ENCODE results near the gene RNF13. TPM values are rescaled to one million over a fixed set of nuclear protein-coding genes. Genes with fewer than 3 reads are reported as not detected.

RNF13 gene
- total RNA-seq, 1 experiment from 2014 or later: 76.9 TPM

DNA sequence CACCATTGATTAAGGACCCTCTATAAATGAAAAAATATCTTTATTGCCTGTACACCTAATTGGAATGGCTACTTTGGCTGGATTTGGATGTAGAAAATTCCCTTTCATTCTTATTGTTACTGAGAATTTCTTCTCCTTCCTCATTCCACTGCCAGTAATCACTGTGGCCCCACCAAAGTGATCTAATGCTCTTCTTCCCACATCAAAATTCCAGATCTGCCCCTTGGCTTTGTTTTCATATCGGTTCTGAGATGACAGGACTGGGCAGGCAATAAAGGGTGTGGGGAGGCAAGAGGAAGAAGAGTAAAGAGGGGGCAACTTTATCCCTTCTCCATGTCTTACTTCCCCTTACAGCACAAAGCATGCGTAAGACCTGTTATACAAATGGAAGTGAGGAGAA, 22.7 kb upstream of the RNF13 start:
- no TSS peak for BruUV-seq (replicated peaks)
- CTCF ChIA-PET: no interaction called here

GRCh38 chr3:149790698-149791097, 22.3 kb upstream of the RNF13 start:
- intact Hi-C loops (cut with micrococcal nuclease; ENCODE audit: unreplicated experiment): no loop called here
- no peak for TF ChIP-seq REST (IDR thresholded peaks at IDR 0.05; ENCODE audit: insufficient read depth in 1 of 2, low read depth in 2 of 2, low read length in 1 of 2)
- TF ChIP-seq TCF7L2 (IDR thresholded peaks at IDR 0.05; ENCODE audit: low read depth, low read length): no peak
- no peak for TF ChIP-seq POLR2AphosphoS5 (IDR thresholded peaks at IDR 0.05; ENCODE audit: low read depth, low read length)
- no peak for TF ChIP-seq SIN3A (IDR thresholded peaks at IDR 0.05; ENCODE audit: borderline replicate concordance, insufficient read depth, low read depth, low read length)
- BruUV-seq (replicated peaks): no TSS peak
- ChIA-PET CTCF (no interaction called here), POLR2A (no interaction called here)
- Histone ChIP-seq H3K4me1 (ENCODE audit: control insufficient read depth, insufficient read depth, low read length) (no peaks in the 10 kb centered on the region), H3K27ac (ENCODE audit: low read length) (no peak overlapping the region), H3K4me3 (ENCODE audit: low read depth in 2 of 2, low read length in 2 of 2) (no peak overlapping the region), H3K36me3 (ENCODE audit: control insufficient read depth, insufficient read depth, low read length) (no peaks in the 10 kb centered on the region), H3K9me3 (ENCODE audit: control insufficient read depth, insufficient read depth, low read depth, low read length) (no peaks in the 10 kb centered on the region), H3K27me3 (ENCODE audit: control insufficient read depth, insufficient read depth, low read length) (peaks cover 4% of the 10 kb centered on the region; the same call in 1 of the 2 replicates)
- ATAC-seq: no peak
- no peak for DNase-seq (ENCODE audit: low read depth, low spot score)
- in situ Hi-C loops (cut with HindIII; ENCODE audit: low pct_unique_long_range_greater_than_20kb, low sequenced_read_pairs): no loop called here

More for the DNA sequence above, 22.7 kb upstream of the RNF13 start:
- TF ChIP-seq POLR2AphosphoS5 (IDR thresholded peaks at IDR 0.05; ENCODE audit: low read depth, low read length) (no peak), REST (IDR thresholded peaks at IDR 0.05; ENCODE audit: insufficient read depth in 1 of 2, low read depth in 2 of 2, low read length in 1 of 2) (no peak), TCF7L2 (IDR thresholded peaks at IDR 0.05; ENCODE audit: low read depth, low read length) (no peak), SIN3A (IDR thresholded peaks at IDR 0.05; ENCODE audit: borderline replicate concordance, insufficient read depth, low read depth, low read length) (no peak), CTCF (IDR thresholded peaks at IDR 0.05) (no peak)
- POLR2A ChIA-PET: no interaction called here
- in situ Hi-C loops (cut with HindIII; ENCODE audit: low pct_unique_long_range_greater_than_20kb, low sequenced_read_pairs) (no loop called here), intact Hi-C loops (cut with micrococcal nuclease; ENCODE audit: unreplicated experiment) (no loop called here)
- no peaks in the 10 kb centered on the region for H3K9me3 ChIP-seq (ENCODE audit: control insufficient read depth, insufficient read depth, low read depth, low read length)
- H3K27me3 ChIP-seq (ENCODE audit: control insufficient read depth, insufficient read depth, low read length): peaks cover 4% of the 10 kb centered on the region; the same call in 1 of the 2 replicates
- H3K4me1 ChIP-seq (ENCODE audit: control insufficient read depth, insufficient read depth, low read length): no peaks in the 10 kb centered on the region
- DNase-seq (ENCODE audit: low read depth, low spot score) (no peak), ATAC-seq (no peak)
- no peaks in the 10 kb centered on the region for H3K36me3 ChIP-seq (ENCODE audit: control insufficient read depth, insufficient read depth, low read length)
- H3K4me3 ChIP-seq (ENCODE audit: low read depth in 2 of 2, low read length in 2 of 2): no peak overlapping the region
- H3K27ac ChIP-seq (ENCODE audit: low read length): no peak overlapping the region

Measured in Panc1 (cell line).